HG02763 (cell line): ENCODE measurements around the gene PTPMT1.
A peak's percentile ranks its signal among the peaks of the same experiment; 100 is the strongest.

ENCODE experiments used
- ATAC-seq: cut with Tn5 transposase; IDR thresholded peaks from one replicate; pipeline ENCODE4 v1.9.1; 2021; ENCODE audit warnings: mild to moderate bottlenecking, moderate library complexity; ENCODE audit not compliant: unreplicated experiment

Gene PTPMT1

DNA sequence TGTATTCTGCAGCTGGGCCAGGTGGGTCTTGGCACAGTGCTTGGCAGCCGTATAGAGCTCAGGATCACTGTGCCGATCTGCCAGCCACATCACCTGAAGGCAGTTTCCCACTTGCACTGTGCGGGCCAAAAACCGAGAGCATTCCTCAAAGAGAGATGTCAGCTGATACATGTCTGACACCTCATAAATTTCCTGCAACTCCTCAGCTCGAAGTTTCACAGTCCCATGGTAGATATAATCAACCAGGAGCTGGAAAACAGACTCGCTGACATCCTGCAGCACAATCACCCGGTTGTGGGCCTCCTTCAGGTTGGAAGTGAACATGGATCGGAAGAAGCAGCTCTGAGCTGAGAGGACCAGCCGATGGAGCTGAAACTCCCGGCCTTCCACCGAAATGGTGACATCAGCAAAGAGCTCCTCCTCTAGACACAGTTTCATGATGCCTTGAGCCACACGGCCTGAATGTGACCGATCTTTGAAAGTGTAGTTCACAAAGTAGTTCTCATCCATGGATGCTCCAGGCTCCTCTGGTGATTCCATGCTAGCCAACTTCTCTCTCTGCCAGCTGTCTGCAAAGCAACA is 12.2 kb downstream of the PTPMT1 start:
- no peak for ATAC-seq

DNA sequence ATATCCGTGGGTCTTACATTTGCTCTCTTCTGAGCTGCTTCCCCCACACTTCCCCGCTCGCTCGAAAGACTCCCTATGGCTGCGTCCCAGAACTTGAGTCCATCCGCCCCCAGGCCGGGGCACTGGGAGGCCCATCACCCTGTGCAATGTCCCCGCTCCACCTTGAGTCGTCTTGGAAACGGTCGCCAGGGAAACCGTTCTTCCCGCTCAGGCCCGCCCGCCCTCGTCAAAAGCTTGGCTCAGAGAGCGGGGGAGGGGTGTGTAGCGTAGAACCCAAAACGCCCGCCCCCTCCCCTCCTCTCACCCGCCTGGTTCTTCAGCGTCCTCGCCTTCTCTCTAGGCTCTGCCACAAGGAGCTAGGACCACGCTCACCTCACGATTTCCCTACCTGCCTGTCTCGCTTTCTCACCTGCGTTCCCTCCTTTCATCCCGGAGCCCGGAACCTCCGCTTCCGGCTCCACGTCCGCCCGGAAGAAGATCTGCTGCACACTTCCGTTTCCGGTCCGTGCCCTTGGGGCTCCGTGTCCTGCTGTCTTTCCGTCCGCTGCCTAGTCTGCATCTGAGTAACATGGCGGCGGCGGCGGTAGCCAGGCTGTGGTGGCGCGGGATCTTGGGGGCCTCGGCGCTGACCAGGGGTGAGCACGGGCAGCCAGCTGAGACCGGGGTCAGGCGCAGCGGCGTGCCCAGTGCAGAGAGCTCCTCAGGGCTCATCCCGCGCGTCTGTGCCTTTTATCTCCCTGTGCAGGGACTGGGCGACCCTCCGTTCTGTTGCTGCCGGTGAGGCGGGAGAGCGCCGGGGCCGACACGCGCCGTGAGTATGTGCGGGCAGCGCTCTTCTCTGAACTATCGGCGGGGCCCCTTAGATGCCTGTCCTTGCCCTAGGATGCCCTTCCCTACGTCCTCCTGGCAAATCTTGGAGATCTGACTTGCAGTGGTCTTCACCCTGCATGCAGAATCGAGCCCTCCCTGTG is 13.4 kb downstream of the PTPMT1 start, which contains the start of the genes KBTBD4 and NDUFS3:
KBTBD4 (minus strand) TSS at position 447 of the 971 bp plus-strand sequence; CDS start at position 428, 19 bp downstream.
NDUFS3 (plus strand) TSS at position 551 of the 971 bp plus-strand sequence; CDS start at position 569, 18 bp downstream.
- ATAC-seq = peak; percentile 95

DNA sequence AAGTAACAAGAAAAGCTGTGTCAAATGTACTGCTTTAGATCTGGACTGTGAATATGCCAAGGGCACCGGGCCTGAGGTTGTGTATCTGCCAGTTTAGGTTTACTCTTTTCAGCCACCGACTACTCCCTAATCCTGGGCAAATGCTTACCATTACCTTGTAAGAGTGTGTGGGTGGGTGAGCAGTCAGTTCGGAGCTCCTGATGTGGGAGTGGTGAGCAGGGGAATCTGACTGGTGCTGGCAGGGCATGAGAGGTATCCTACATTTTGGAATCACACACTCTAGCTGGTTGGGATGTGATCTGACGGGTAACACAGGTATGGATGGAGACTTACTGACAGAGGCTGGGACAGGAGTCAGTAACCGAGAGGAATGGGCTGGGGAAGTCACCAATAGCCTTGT is 18.4 kb downstream of the PTPMT1 start:
- ATAC-seq = no peak

DNA sequence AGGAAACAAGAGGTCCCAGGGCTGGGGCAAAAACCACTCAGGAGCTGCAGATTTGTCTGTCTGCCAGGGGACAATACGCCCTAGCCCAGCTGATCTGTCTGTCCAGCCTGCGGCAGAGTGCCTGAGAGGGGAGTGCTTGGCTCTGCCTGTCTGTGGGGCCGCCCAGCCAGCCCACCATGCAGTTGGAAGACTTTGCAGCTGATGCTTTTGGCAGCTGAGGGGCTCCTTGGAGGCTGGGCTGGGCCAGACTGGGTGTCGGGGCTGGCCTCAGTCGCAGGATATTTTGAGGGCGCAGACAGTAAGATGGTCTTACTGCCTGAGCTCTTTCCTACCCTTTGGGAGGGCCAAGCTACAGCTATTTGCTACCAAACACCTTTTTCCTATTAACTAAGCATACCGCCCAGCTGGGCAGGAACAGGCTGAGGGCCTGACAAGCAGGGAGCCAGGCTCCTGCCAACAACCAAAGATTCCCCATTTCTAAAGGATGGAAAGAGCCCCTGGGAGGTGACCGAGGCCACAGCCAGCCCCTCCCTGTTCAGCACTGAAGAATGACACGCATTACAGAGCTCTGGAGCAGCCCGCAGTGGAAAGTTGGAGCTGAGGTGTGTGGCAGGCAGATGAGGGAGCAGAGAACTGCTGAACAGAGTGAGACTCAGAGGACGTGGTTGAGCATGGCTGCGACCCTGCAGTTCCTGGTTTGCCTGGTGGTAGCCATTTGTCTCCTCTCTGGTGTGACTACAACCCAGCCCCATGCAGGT is 20.9 kb downstream of the PTPMT1 start, which contains the start of gene FAM180B:
FAM180B (plus strand) TSS at position 581 of the 758 bp plus-strand sequence; CDS start at position 672, 91 bp downstream.
- no peak for ATAC-seq

DNA sequence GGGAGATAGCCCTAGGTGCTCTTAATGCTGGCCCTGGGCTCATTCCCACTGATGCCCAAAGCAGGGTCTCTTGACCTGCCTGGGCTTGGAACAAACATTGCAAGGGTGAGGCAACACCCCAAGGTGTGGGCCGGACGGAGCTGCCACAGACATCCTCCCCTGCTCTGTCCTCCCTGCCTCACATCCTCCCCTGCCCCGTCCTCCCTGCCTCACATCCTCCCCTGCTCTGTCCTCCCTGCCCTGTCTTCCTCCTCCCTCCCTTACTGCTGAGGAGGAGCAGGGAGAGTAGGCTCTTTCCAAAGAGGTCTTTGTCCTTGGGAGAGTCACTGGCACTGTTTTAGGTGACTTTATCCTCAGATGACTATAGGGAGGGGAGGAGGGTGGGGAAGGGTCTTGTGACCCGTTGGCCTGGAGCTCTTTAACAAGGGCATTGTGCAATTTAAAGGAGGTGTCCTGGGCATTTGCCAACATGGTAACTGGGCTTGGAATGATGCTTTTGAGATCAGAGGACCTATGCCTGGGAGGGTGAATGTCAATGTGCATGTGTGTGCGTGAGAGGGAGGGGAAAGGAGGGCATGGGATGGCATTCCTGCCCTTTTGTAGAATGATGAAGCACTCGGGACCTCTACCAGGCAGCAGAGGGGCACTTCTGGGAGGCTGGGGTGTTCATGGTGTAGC is 21.8 kb downstream of the PTPMT1 start:
- no peak for ATAC-seq

- ATAC-seq = no peak
These were observed 22.4 kb downstream of the PTPMT1 start for GRCh38 chr11:47587723-47588326.

DNA sequence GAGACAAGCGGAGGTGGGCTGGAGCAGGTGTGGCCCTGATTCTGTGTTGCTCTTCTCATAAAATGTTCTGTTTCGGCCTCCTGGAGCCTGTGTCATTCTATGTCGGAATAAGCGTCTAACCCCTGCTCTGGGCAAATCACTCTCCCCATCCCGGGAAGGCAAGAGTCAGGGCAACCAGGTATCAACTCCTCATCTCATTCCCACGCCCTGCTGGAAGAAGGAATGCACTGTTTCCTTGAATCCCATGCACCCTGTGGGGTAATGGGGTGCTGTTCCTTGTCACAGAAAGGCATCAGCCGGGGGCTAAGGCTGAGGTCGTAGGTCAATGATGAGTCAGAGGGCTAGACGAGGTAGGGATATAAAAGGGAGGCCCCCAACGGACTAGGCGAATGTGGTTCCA is 23.7 kb downstream of the PTPMT1 start:
- no peak for ATAC-seq

DNA sequence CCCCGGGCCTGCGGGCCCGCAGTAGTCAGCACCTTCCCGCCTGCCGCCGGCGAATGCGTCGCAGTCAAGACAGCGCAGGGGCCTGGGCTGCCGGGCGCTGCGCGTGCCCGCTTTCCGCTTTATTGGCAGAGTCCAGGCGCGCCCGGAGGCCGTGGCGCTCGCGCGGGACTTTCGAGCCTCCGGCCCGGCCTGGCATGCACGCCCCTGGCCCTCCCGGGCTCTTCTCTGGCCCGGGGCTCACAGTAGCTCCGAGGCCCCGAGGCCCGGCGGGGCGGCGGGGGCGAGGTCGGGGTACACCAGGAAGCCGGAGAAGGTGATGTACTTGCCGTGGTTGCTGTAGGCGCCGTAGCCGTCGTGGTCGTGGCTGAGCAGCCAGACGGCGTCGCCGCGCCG is 24.2 kb downstream of the PTPMT1 start:
- ATAC-seq = no peak

DNA sequence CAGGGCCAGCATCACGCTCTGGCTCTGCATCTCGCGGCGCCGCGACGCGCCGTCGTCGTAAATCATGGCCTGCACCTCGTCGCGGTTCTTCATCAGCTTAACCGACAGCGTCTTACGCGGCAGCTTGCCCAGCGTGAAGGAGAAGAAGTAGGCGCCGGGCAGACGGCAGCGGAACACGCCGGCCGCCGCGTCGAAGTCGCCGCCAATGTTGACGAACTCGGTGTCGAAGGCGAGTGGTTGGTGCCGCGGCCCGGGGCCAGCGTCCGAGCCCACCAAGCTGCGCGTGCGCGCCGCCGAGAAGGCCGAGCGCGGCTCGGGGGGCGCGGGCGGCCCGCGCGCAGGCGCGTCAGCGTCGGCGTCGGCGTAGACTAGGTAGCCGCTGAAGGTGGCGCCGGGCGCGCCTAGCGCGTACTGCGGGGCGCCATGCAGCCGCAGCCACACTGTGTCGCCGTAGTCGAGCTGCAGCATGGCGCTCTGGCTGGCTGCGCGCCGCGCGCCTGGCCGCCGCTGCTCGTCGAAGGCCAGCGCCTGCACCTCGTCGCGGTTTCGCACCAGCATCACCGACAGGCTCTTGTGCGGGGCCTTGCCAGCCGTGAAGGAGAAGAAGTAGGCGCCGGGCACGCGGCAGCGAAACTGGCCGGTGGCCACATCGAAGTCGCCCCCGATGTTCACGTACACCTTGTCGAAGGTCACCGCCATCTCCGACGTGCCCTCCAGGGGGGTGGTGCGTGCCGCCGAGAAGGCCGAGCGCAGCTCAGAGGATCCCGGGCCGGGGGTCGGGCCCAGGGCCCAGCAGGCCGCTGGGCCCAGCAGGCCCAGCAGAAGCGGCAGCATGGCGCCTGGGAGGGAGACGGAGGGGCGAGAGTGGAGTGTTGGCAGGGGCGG is 24.8 kb downstream of the PTPMT1 start:
- no peak for ATAC-seq

GRCh38 chr11:47591764-47592163 is 26.4 kb downstream of the PTPMT1 start:
- no peak for ATAC-seq

- ATAC-seq = no peak
These were observed 26.9 kb downstream of the PTPMT1 start for GRCh38 chr11:47592251-47592650.

- ATAC-seq = no peak
These were observed 27.6 kb downstream of the PTPMT1 start for GRCh38 chr11:47592970-47593369.

DNA sequence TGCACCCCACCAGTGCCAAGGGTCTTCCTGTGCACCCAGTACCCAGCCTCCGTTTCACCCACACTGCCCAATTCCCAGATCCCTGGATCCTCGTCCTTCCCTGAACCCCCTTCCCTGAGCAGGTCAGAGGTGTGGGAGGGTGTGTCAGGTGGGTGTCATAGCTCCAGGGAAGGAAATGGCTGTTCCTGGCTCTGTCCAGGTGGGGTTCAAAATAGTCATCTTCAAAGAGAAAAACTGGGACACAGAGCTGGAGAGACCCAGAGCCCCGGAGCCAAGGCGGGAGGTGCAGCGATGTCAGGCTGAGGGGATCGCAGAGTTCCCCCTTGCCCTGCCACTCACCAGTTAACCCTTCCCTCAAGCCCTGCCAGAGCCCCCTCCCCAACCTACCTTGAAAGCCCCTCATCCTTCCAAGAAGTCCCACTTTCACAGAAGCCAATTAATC is 28.1 kb downstream of the PTPMT1 start:
- no peak for ATAC-seq

GRCh38 chr11:47593934-47594855 is 28.8 kb downstream of the PTPMT1 start, which contains the start of gene C1QTNF4:
TSS of gene C1QTNF4 (minus strand) at chr11:47594411. CDS start at chr11:47590810, 3,601 bp downstream.
- ATAC-seq = no peak

- ATAC-seq = no peak
These were observed 29.6 kb downstream of the PTPMT1 start for GRCh38 chr11:47595029-47595428.

DNA sequence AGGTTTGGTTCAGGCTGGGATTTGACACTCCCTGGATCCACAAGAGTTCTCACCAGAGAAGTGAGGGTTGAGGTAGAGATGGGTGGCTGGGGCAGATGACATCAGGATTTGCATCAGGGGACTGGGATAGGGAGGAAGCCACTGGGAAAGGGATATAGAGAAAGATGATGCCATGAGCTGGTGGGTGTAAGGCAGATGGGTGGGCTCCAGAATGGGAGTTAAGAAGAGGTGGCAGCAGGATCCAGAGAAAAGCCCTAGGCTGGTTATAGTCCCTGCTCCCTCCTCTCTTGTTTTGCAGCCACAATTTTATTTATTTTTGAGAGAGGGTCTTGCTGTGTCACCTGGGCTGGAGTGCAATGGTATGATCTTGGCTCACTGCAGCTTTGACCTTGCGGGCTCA is 30.6 kb downstream of the PTPMT1 start:
- ATAC-seq = no peak

DNA sequence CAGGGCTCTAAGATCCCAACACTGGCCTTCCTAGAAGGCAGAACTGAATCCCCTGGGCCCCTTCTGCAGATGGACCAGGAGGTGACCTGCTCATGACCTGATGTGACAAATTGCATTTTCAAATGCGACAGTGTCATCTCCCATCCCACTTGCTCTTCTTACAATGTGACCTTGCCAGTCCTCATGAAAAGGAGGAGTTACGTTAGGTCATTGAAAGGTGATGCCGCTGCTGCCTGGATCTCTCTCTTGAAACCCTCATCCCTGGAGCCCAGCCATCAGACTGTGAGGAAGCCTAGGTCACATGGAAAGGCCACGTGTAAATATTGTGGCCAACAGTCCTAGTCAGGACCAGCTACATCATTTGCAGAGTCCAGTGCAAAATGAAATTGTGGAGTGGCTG is 34.5 kb downstream of the PTPMT1 start:
- no peak for ATAC-seq

DNA sequence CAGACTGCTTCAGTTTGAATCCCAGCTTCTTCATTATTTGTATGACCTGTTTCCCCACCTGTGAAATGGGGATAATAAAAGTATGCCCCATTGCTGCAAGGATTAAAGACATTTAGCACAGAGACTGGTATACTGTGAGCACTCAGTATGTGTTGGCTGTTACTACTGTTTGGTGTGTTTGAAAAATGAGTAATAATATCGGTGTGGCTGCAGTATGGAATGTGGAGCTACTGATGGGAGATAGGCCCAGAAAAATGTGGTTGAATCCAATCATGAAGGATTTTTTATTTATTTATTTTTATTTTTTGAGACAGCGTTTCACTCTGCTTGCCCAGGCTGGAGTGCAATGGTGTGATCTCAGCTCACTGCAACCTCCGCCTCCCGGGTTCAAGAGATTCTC is 37.9 kb downstream of the PTPMT1 start:
- no peak for ATAC-seq
